Gastroesophageal sphincter (tissue), 3 donors: Measurements from ENCODE around the gene HLA-DQA1.

Experiments used
- CTCF ChIP-seq, 4 experiments: fragments of 200-600 bp in 2 of 4; fragments of 450-650 bp in 2 of 4; sonication (generic) in 1 of 4; IDR thresholded peaks; one replicate each; pipeline ENCODE4 v1.5.1; 2017 to 2019; ENCODE audit warnings: antibody characterized with exemption in 4 of 4, mild to moderate bottlenecking in 2 of 4, moderate library complexity in 2 of 4
- POLR2A ChIP-seq, 2 donors: fragments of 450-650 bp; IDR thresholded peaks; one replicate each; pipeline ENCODE4 v1.6.1; 2017; ENCODE audit warnings: antibody characterized with exemption in 2 of 2, mild to moderate bottlenecking in 2 of 2, moderate library complexity in 1 of 2

- TF ChIP-seq POLR2A (IDR thresholded peaks at IDR 0.05) (no peak), CTCF (IDR thresholded peaks at IDR 0.05) (no peak)
Observed at GRCh38 chr6:32679492-32679891, 42.3 kb downstream of the HLA-DQA1 start.
